ENCODE data around the gene HLA-G. TPM values are rescaled to one million over a fixed set of nuclear protein-coding genes. Genes with fewer than 3 reads are reported as not detected.

HLA-G gene
- polyA plus RNA-seq, 1 experiment: not detected

- Histone ChIP-seq H3K9me3 (ENCODE audit: control insufficient read depth, insufficient read depth, low read length) (no peaks in the 10 kb centered on the region), H3K27me3 (ENCODE audit: control insufficient read depth, insufficient read depth, low read length) (no peaks in the 10 kb centered on the region), H3K4me3 (ENCODE audit: low read depth, low read length) (no peak overlapping the region), H3K27ac (ENCODE audit: low read depth, low read length) (no peak overlapping the region)
- TF ChIP-seq, protein P1, sequence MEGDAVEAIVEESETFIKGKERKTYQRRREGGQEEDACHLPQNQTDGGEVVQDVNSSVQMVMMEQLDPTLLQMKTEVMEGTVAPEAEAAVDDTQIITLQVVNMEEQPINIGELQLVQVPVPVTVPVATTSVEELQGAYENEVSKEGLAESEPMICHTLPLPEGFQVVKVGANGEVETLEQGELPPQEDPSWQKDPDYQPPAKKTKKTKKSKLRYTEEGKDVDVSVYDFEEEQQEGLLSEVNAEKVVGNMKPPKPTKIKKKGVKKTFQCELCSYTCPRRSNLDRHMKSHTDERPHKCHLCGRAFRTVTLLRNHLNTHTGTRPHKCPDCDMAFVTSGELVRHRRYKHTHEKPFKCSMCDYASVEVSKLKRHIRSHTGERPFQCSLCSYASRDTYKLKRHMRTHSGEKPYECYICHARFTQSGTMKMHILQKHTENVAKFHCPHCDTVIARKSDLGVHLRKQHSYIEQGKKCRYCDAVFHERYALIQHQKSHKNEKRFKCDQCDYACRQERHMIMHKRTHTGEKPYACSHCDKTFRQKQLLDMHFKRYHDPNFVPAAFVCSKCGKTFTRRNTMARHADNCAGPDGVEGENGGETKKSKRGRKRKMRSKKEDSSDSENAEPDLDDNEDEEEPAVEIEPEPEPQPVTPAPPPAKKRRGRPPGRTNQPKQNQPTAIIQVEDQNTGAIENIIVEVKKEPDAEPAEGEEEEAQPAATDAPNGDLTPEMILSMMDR (IDR thresholded peaks at IDR 0.05; ENCODE audit: low read depth, low read length): no peak
- ChIA-PET POLR2A (no interaction called here), CTCF (no interaction called here)
- DNase-seq (ENCODE audit: low read depth, low spot score): no peak
These were observed 12.4 kb upstream of the HLA-G start for GRCh38 chr6:29815118-29815750.

DNA sequence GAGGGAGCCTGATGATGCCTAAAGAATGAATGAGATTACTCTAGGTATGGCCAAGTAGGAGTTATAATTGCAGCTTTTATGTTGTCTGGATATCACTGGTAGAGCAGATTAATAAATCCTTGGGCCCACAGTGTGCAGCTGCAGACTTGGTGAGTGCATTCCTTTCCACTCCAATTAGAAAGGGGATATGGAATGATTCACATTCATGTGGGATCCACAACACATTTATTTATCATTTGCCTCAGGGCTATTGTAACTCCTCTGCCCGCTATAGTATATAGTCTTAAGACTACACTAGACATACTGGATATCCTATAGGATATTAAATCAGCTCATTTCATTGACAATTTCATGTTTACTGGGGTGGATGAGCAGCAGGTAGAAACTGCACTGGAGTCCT lies 11.6 kb upstream of the HLA-G start:
- Histone ChIP-seq H3K27me3 (ENCODE audit: control insufficient read depth, insufficient read depth, low read length) (no peaks in the 10 kb centered on the region), H3K9me3 (ENCODE audit: control insufficient read depth, insufficient read depth, low read length) (no peaks in the 10 kb centered on the region), H3K4me3 (ENCODE audit: low read depth, low read length) (no peak overlapping the region), H3K27ac (ENCODE audit: low read depth, low read length) (no peak overlapping the region)
- POLR2A ChIA-PET: no interaction called here
- TF ChIP-seq, protein P1 (IDR thresholded peaks at IDR 0.05; ENCODE audit: low read depth, low read length): no peak
- CTCF ChIA-PET: no interaction called here
- no peak for DNase-seq (ENCODE audit: low read depth, low spot score)

DNA sequence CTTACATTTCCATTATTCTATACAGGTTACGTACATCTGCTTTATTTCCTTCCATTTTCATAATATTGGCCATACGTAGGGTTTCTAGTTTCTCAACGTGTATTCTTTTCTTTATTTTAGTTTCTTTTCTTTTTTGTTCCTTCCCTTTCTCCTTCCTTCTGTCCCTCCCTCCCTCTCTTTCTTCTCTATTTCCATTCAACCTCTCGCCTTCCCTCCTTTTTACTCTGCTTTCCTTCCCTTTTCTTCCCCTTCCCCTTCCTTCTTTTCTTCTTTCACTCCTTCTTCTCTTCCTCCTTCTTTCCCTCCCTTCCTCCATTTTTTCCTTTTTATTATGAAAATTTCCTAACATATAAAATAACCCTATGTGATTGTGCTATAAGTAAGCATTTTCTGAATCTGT lies 8.7 kb upstream of the HLA-G start:
- POLR2A ChIA-PET: no interaction called here
- no peak overlapping the region for H3K27ac ChIP-seq (ENCODE audit: low read depth, low read length)
- no peaks in the 10 kb centered on the region for H3K9me3 ChIP-seq (ENCODE audit: control insufficient read depth, insufficient read depth, low read length)
- H3K27me3 ChIP-seq (ENCODE audit: control insufficient read depth, insufficient read depth, low read length): no peaks in the 10 kb centered on the region
- TF ChIP-seq, protein P1 (IDR thresholded peaks at IDR 0.05; ENCODE audit: low read depth, low read length): no peak
- CTCF ChIA-PET: no interaction called here
- no peak overlapping the region for H3K4me3 ChIP-seq (ENCODE audit: low read depth, low read length)
- no peak for DNase-seq (ENCODE audit: low read depth, low spot score)

DNA sequence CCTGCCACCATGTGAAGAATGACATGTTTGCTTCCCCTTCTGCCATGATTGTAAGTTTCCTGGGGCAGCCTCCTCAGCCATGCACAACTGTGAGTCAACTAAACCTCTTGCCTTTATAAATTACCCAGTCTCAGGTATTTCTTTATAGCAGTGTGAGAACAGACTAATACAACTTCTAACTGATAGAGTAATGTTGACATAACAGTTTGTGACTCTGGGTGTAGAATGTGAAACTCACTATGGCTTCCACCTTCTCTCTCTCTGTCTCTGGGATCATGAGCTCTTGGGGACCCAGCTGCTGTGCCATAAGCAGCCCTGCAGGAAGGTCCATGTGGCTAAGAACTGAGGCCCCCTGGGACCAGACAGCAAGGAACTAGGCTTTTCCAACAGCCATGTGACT lies 3.5 kb upstream of the HLA-G start:
- ChIA-PET POLR2A (no interaction called here), CTCF (interaction anchor here (1.4 kb wide), 1 partner anchor 10 kb away, joined by 5 read pairs; no protein-coding TSS in a partner anchor)
- no peak for DNase-seq (ENCODE audit: low read depth, low spot score)
- Histone ChIP-seq H3K27ac (ENCODE audit: low read depth, low read length) (no peak overlapping the region), H3K27me3 (ENCODE audit: control insufficient read depth, insufficient read depth, low read length) (peaks cover 25% of the 10 kb centered on the region), H3K4me3 (ENCODE audit: low read depth, low read length) (no peak overlapping the region), H3K9me3 (ENCODE audit: control insufficient read depth, insufficient read depth, low read length) (peaks cover 6% of the 10 kb centered on the region; the same call in 1 of the 2 replicates)
- TF ChIP-seq, protein P1 (IDR thresholded peaks at IDR 0.05; ENCODE audit: low read depth, low read length): no peak

DNA sequence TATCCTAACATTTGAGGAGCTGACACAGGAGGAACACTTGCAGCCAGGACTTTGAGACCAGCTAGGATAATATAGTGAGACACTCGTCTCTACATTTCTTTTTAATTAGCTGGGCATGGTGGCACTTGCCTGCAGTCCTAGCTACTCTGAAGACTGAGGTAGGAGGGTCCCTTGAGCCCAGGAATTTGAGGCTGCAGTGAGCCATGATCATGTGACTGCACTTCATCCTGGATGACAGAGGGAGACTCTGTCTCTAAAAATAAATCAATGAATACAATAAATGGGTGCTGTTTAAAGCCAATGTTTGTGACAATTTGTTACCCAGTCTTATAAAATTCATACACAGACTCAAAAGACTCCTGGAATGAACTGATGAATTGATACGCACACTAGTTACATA lies 1.8 kb upstream of the HLA-G start:
- Histone ChIP-seq H3K27me3 (ENCODE audit: control insufficient read depth, insufficient read depth, low read length) (peaks cover 25% of the 10 kb centered on the region), H3K9me3 (ENCODE audit: control insufficient read depth, insufficient read depth, low read length) (peaks cover 6% of the 10 kb centered on the region; the same call in 1 of the 2 replicates), H3K27ac (ENCODE audit: low read depth, low read length) (no peak overlapping the region), H3K4me3 (ENCODE audit: low read depth, low read length) (no peak overlapping the region)
- ChIA-PET CTCF (no interaction called here), POLR2A (no interaction called here)
- DNase-seq (ENCODE audit: low read depth, low spot score): no peak
- TF ChIP-seq, protein P1 (IDR thresholded peaks at IDR 0.05; ENCODE audit: low read depth, low read length): no peak
